SK-N-SH (cell line): ENCODE measurements around the gene ADAMTS2. TPM values are rescaled to one million over a fixed set of nuclear protein-coding genes. Genes with fewer than 3 reads are reported as not detected.

Experiments used
- CTCF ChIA-PET: fragments of 300-600, 350-600 bp; formaldehyde crosslinking; extraction: SDS; loops from one replicate; lab custom pipeline; 2021; lab: Yijun Ruan, JAX
- POLR2A ChIA-PET: fragments of 350-600 bp; sonication (Branson Sonifier 250); formaldehyde crosslinking; extraction: SDS; loops from one replicate; lab custom pipeline; 2020; ENCODE audit warnings: antibody characterized with exemption, inconsistent platforms; lab: Yijun Ruan, JAX
- DNase-seq: peaks from one replicate; pipeline ENCODE4 v3.0.0; 2012
- H2AFZ ChIP-seq: fragments of 200-600 bp; sonication (generic); 2 replicates; pipeline ENCODE4 v1.8.1; 2016; ENCODE audit warnings: antibody characterized with exemption, mild to moderate bottlenecking, low read depth
- H3F3A ChIP-seq: fragments of 200-600 bp; sonication (generic); replicated peaks from 2 replicates; pipeline ENCODE3; 2016; ENCODE audit warnings: antibody characterized with exemption, mild to moderate bottlenecking; ENCODE audit not compliant: insufficient read depth
- H3K27ac ChIP-seq, 2 experiments: fragments of 200-500 bp in 1 of 2; fragments of 200-600 bp in 1 of 2; sonication (Bioruptor generic) in 1 of 2; sonication (generic), shearing (Covaris generic) in 1 of 2; 2 replicates each; pipeline versions ENCODE4 v1.5.1 to v1.6.1; 2014 to 2016; ENCODE audit warnings: low read depth in 2 of 2, inconsistent platforms in 1 of 2, low read length in 1 of 2, mild to moderate bottlenecking in 1 of 2, mixed read lengths in 1 of 2
- H3K27me3 ChIP-seq: fragments of 200-600 bp; sonication (generic), shearing (Covaris generic); 2 replicates; pipeline ENCODE4 v1.6.1; 2016; ENCODE audit warnings: mixed run types; ENCODE audit not compliant: insufficient read depth
- H3K36me3 ChIP-seq, 2 experiments: fragments of 200-500 bp in 1 of 2; fragments of 200-600 bp in 1 of 2; sonication (Bioruptor generic) in 1 of 2; sonication (generic) in 1 of 2; replicated peaks in 1 of 2; 2 replicates each; pipeline versions ENCODE3 to v1.5.1; 2014 to 2016; ENCODE audit warnings: low read length in 1 of 2, mild to moderate bottlenecking in 1 of 2; ENCODE audit not compliant: insufficient read depth in 2 of 2, control insufficient read depth in 1 of 2
- H3K4me1 ChIP-seq, 2 experiments: fragments of 200-500 bp in 1 of 2; fragments of 200-600 bp in 1 of 2; sonication (Bioruptor generic) in 1 of 2; sonication (generic), shearing (Covaris generic) in 1 of 2; 2 replicates each; pipeline versions ENCODE4 v1.5.1 to v1.6.1; 2014 to 2016; ENCODE audit warnings: low read depth in 1 of 2, low read length in 1 of 2, mixed run types in 1 of 2; ENCODE audit not compliant: insufficient read depth in 2 of 2, control insufficient read depth in 1 of 2
- H3K4me2 ChIP-seq: fragments of 200-600 bp; sonication (generic), shearing (Covaris generic); 2 replicates; pipeline ENCODE4 v1.6.1; 2017; ENCODE audit warnings: mixed run types
- H3K4me3 ChIP-seq, 2 experiments: fragments of 200-500 bp in 1 of 2; fragments of 200-600 bp in 1 of 2; sonication (Bioruptor generic) in 1 of 2; sonication (generic), shearing (Covaris generic) in 1 of 2; 2 replicates each; pipeline versions ENCODE4 v1.5.1 to v1.8.1; 2014 to 2016; ENCODE audit warnings: low read depth in 2 of 2, inconsistent platforms in 1 of 2, low read length in 1 of 2, mild to moderate bottlenecking in 1 of 2, mixed read lengths in 1 of 2, moderate library complexity in 1 of 2
- H3K79me2 ChIP-seq: fragments of 200-600 bp; sonication (generic); 2 replicates; pipeline ENCODE4 v1.8.1; 2017; ENCODE audit warnings: mild to moderate bottlenecking; ENCODE audit not compliant: insufficient read depth
- H3K9ac ChIP-seq: fragments of 200-600 bp; sonication (generic); 2 replicates; pipeline ENCODE4 v1.6.1; 2017; ENCODE audit warnings: mixed run types
- H3K9me2 ChIP-seq: fragments of 200-600 bp; sonication (generic); 2 replicates; pipeline ENCODE4 v1.6.1; 2017; ENCODE audit warnings: mixed run types
- H3K9me3 ChIP-seq: fragments of 200-600 bp; sonication (generic); 2 replicates; pipeline ENCODE4 v1.6.1; 2017; ENCODE audit warnings: mixed run types, mild to moderate bottlenecking, moderate library complexity
- H4K20me1 ChIP-seq: fragments of 200-600 bp; sonication (generic); 2 replicates; pipeline ENCODE4 v1.6.1; 2017; ENCODE audit warnings: mild to moderate bottlenecking, mixed run types; ENCODE audit not compliant: insufficient read depth
- CHD2 ChIP-seq: fragments of 150-350 bp; IDR thresholded peaks from 2 replicates; pipeline ENCODE4 v1.6.1; 2018; ENCODE audit warnings: low read length; ENCODE audit not compliant: partially characterized antibody
- ELF1 ChIP-seq: IDR thresholded peaks from 2 replicates; pipeline ENCODE4 v1.4.0; 2012
- FOXJ3 ChIP-seq: sonication (generic); formaldehyde crosslinking; IDR thresholded peaks from 2 replicates; pipeline ENCODE4 v1.5.1; 2020; ENCODE audit warnings: mild to moderate bottlenecking, missing genetic modification reagents
- FOXM1 ChIP-seq: IDR thresholded peaks from 2 replicates; pipeline ENCODE4 v1.4.0; 2012; ENCODE audit warnings: low read depth, mild to moderate bottlenecking
- GATA2 ChIP-seq: sonication (generic); formaldehyde crosslinking; IDR thresholded peaks from 2 replicates; pipeline ENCODE4 v1.5.0; 2020; ENCODE audit warnings: mild to moderate bottlenecking, missing genetic modification reagents
- JUND ChIP-seq: IDR thresholded peaks from 2 replicates; pipeline ENCODE4 v1.4.0; 2012
- MAX ChIP-seq: IDR thresholded peaks from 2 replicates; pipeline ENCODE4 v1.4.0; 2012; ENCODE audit warnings: low read depth
- MEF2A ChIP-seq: IDR thresholded peaks from 2 replicates; pipeline ENCODE4 v1.4.0; 2012; ENCODE audit warnings: low read depth, borderline replicate concordance
- MXI1 ChIP-seq: IDR thresholded peaks from 2 replicates; pipeline ENCODE4 v1.6.1; 2012; ENCODE audit warnings: mild to moderate bottlenecking, low read depth, low read length, improper control_type of control experiment
- NRF1 ChIP-seq: IDR thresholded peaks from 2 replicates; pipeline ENCODE4 v1.6.1; 2012; ENCODE audit warnings: low read depth, mild to moderate bottlenecking, low read length
- POLR2AphosphoS5 ChIP-seq: IDR thresholded peaks from 2 replicates; pipeline ENCODE4 v1.6.1; 2012; ENCODE audit warnings: low read depth, low read length
- RCOR1 ChIP-seq: fragments of 150-350 bp; IDR thresholded peaks from 2 replicates; pipeline ENCODE4 v1.6.1; 2017; ENCODE audit warnings: antibody characterized with exemption, low read length
- REST ChIP-seq: IDR thresholded peaks from 2 replicates; pipeline ENCODE4 v1.6.1; 2012; ENCODE audit warnings: mild to moderate bottlenecking, low read depth, low read length, moderate library complexity
- RXRA ChIP-seq: IDR thresholded peaks from 2 replicates; pipeline ENCODE4 v1.4.0; 2012; ENCODE audit warnings: low read depth, mild to moderate bottlenecking, borderline replicate concordance
- SIN3A ChIP-seq: IDR thresholded peaks from 2 replicates; pipeline ENCODE4 v1.6.1; 2012; ENCODE audit warnings: low read depth, mild to moderate bottlenecking, low read length, moderate library complexity, borderline replicate concordance
- TEAD4 ChIP-seq: IDR thresholded peaks from 2 replicates; pipeline ENCODE4 v1.4.0; 2012; ENCODE audit warnings: mild to moderate bottlenecking, borderline replicate concordance; ENCODE audit not compliant: insufficient read depth
- USF2 ChIP-seq: fragments of 150-350 bp; IDR thresholded peaks from 2 replicates; pipeline ENCODE4 v1.6.1; 2017; ENCODE audit warnings: antibody characterized with exemption, low read length, low read depth, borderline replicate concordance
- ZBTB33 ChIP-seq: IDR thresholded peaks from 2 replicates; pipeline ENCODE4 v1.4.0; 2012; ENCODE audit warnings: low read depth, borderline replicate concordance
- WGBS: methylation state at CpG from one replicate; pipeline ENCODE4 v1.1.6; 2017; ENCODE audit warnings: low lambda C conversion rate; 5-methylcytosine and 5-hydroxymethylcytosine counted together
- polyA plus RNA-seq, 3 experiments: library from polyadenylated mRNA; depleted of rRNA; stranded (reverse); fragments of >200 nt; gene quantifications; 2 replicates each; pipeline ENCODE4 v1.2.3, GENCODE V29; 2012

ADAMTS2 gene
- polyA plus RNA-seq, 1 of the 3 experiments (the other 2 are of a cell fraction), result 0.12 TPM

GRCh38 chr5:179256328-179257175, 88.7 kb downstream of the ADAMTS2 start:
- Histone ChIP-seq H3K9ac (no peak overlapping the region), H3K27ac (no peak overlapping the region; a peak in 1 of 4 replicates), H4K20me1 (no peaks in the 10 kb centered on the region), H3K4me1 (peaks cover 0 to 36% of the 10 kb centered on the region in 2 experiments; a peak in 2 of 4 replicates), H3F3A (no peaks in the 10 kb centered on the region), H3K9me2 (no peaks in the 10 kb centered on the region), H3K36me3 (no peaks in the 10 kb centered on the region), H3K9me3 (no peaks in the 10 kb centered on the region; the same call in 1 of the 2 replicates), H3K79me2 (no peaks in the 10 kb centered on the region), H3K4me2 (no peak overlapping the region), H3K4me3 (no peak overlapping the region), H2AFZ (no peak overlapping the region), H3K27me3 (no peaks in the 10 kb centered on the region)
- no peak for TF ChIP-seq POLR2AphosphoS5
- no peak for TF ChIP-seq ELF1
- TF ChIP-seq MEF2A, result no peak
- TF ChIP-seq SIN3A, result no peak
- TF ChIP-seq NRF1, result no peak
- no peak for TF ChIP-seq CHD2
- no peak for TF ChIP-seq RXRA
- TF ChIP-seq MAX, result no peak
- TF ChIP-seq ZBTB33, result no peak
- TF ChIP-seq MXI1, result no peak
- TF ChIP-seq FOXJ3, result no peak
- TF ChIP-seq GATA2 (CRISPR knock-in tag), result no peak
- TF ChIP-seq RCOR1, result no peak
- DNase-seq, result peak; percentile 20
- CTCF ChIA-PET, result interaction anchor here (0.8 to 1.8 kb wide), 4 partner anchors 10 to 237 kb away, joined by 3 to 6 read pairs (median 4); no protein-coding TSS in a partner anchor
- POLR2A ChIA-PET, result no interaction called here
- 65% methylated on average over 20 of the region's 23 CpGs for WGBS

GRCh38 chr5:179255527-179256327, 89.5 kb downstream of the ADAMTS2 start:
- ChIA-PET POLR2A (no interaction called here), CTCF (interaction anchor here (0.8 to 0.9 kb wide), 2 partner anchors 21 to 238 kb away, joined by 3 read pairs; no protein-coding TSS in a partner anchor)
- Histone ChIP-seq H3F3A (no peaks in the 10 kb centered on the region), H3K9ac (no peak overlapping the region), H3K4me1 (peaks cover 0 to 28% of the 10 kb centered on the region in 2 experiments; a peak in 2 of 4 replicates), H3K27ac (no peak overlapping the region; a peak in 1 of 4 replicates), H2AFZ (no peak overlapping the region), H3K9me2 (no peaks in the 10 kb centered on the region), H3K27me3 (no peaks in the 10 kb centered on the region), H4K20me1 (no peaks in the 10 kb centered on the region), H3K4me3 (no peak overlapping the region), H3K36me3 (no peaks in the 10 kb centered on the region), H3K79me2 (no peaks in the 10 kb centered on the region), H3K4me2 (no peak overlapping the region), H3K9me3 (no peaks in the 10 kb centered on the region; the same call in 1 of the 2 replicates)
- DNase-seq, result no peak
- 38% methylated on average over 9 of the region's 15 CpGs for WGBS
- no peak for TF ChIP-seq TEAD4
- no peak for TF ChIP-seq FOXM1
- no peak for TF ChIP-seq JUND
- no peak for TF ChIP-seq ELF1
- TF ChIP-seq USF2, result no peak
- no peak for TF ChIP-seq REST
